HG02885 (cell line): ENCODE results near the gene CDCA4.
"Not testable (repeated sequence)": the region's sequence is repeated elsewhere in the genome, so short reads cannot be mapped to it uniquely, and the experiment has no call there.

Experiments used
- ATAC-seq: cut with Tn5 transposase; IDR thresholded peaks from one replicate; pipeline ENCODE4 v1.9.1; 2021; ENCODE audit warnings: mild to moderate bottlenecking; ENCODE audit not compliant: unreplicated experiment, poor library complexity

CDCA4 gene

GRCh38 chr14:105020815-105021655, at the start of gene CDCA4:
CDCA4 (minus strand) TSS chr14:105021083; CDS start chr14:105011929, 9,154 bp downstream.
- ATAC-seq: peak; percentile 80

GRCh38 chr14:105069871-105070759, 49.2 kb upstream of the CDCA4 start:
- ATAC-seq: no peak

- ATAC-seq: no peak
Observed at GRCh38 chr14:105069522-105069870, 48.6 kb upstream of the CDCA4 start.

GRCh38 chr14:105068818-105069217, 47.9 kb upstream of the CDCA4 start:
- no peak for ATAC-seq

GRCh38 chr14:105067969-105068301, 47.1 kb upstream of the CDCA4 start:
- no peak for ATAC-seq

GRCh38 chr14:105067140-105067968, 46.5 kb upstream of the CDCA4 start:
- ATAC-seq: no peak

GRCh38 chr14:105066240-105067071, 45.6 kb upstream of the CDCA4 start:
- ATAC-seq: no peak

- peak; percentile 54 for ATAC-seq
Observed at GRCh38 chr14:105065280-105066228, 44.7 kb upstream of the CDCA4 start, which contains the start of gene GPR132. GPR132 (minus strand) TSS chr14:105065430; CDS start chr14:105055420, 10,010 bp downstream.

GRCh38 chr14:105064721-105065143, 43.8 kb upstream of the CDCA4 start:
- ATAC-seq: no peak

GRCh38 chr14:105064001-105064400, 43.1 kb upstream of the CDCA4 start:
- ATAC-seq: no peak

- not testable (repeated sequence) for ATAC-seq
Observed at GRCh38 chr14:105063506-105063905, 42.6 kb upstream of the CDCA4 start.

GRCh38 chr14:105063056-105063455, 42.2 kb upstream of the CDCA4 start:
- no peak for ATAC-seq

- ATAC-seq: no peak
Observed at GRCh38 chr14:105062048-105062433, 41.2 kb upstream of the CDCA4 start.

- peak; percentile 27 for ATAC-seq
Observed at GRCh38 chr14:105061428-105062047, 40.7 kb upstream of the CDCA4 start.

- ATAC-seq: no peak
Observed at GRCh38 chr14:105060751-105061427, 40.0 kb upstream of the CDCA4 start.

- ATAC-seq: no peak
Observed at GRCh38 chr14:105059925-105060565, 39.2 kb upstream of the CDCA4 start.
